GM18502 (cell line): ENCODE measurements around the gene SMAD2.
"Not testable (repeated sequence)": the region's sequence is repeated elsewhere in the genome, so short reads cannot be mapped to it uniquely, and the experiment has no call there.

ENCODE experiments used
- ATAC-seq: cut with Tn5 transposase; IDR thresholded peaks from one replicate; pipeline ENCODE4 v1.9.1; 2021; ENCODE audit warnings: mild to moderate bottlenecking; ENCODE audit not compliant: unreplicated experiment, poor library complexity

SMAD2 gene

GRCh38 chr18:47800756-47801155 is 129.7 kb downstream of the SMAD2 start:
- no peak for ATAC-seq

- ATAC-seq, result no peak
Observed at GRCh38 chr18:47800248-47800647, 130.2 kb downstream of the SMAD2 start.

GRCh38 chr18:47799376-47799775 is 131.1 kb downstream of the SMAD2 start:
- no peak for ATAC-seq

- ATAC-seq, result no peak
Observed at GRCh38 chr18:47798366-47798765, 132.1 kb downstream of the SMAD2 start.

GRCh38 chr18:47797126-47797525 is 133.3 kb downstream of the SMAD2 start:
- ATAC-seq, result no peak

- no peak for ATAC-seq
Observed at GRCh38 chr18:47795434-47795814, 135.0 kb downstream of the SMAD2 start.

GRCh38 chr18:47794725-47795433 is 135.6 kb downstream of the SMAD2 start:
- no peak for ATAC-seq

- ATAC-seq, result no peak
Observed at GRCh38 chr18:47793609-47794008, 136.8 kb downstream of the SMAD2 start.

- no peak for ATAC-seq
Observed at GRCh38 chr18:47791461-47791985, 138.9 kb downstream of the SMAD2 start.

- no peak for ATAC-seq
Observed at GRCh38 chr18:47790036-47790435, 140.4 kb downstream of the SMAD2 start.

GRCh38 chr18:47788621-47789020 is 141.8 kb downstream of the SMAD2 start:
- ATAC-seq, result no peak

- no peak for ATAC-seq
Observed at GRCh38 chr18:47781561-47781960, 148.9 kb downstream of the SMAD2 start.

- no peak for ATAC-seq
Observed at GRCh38 chr18:47780011-47780725, 150.3 kb downstream of the SMAD2 start.

- no peak for ATAC-seq
Observed at GRCh38 chr18:47779381-47779780, 151.1 kb downstream of the SMAD2 start.

GRCh38 chr18:47777626-47778025 is 152.8 kb downstream of the SMAD2 start:
- ATAC-seq, result no peak

- ATAC-seq, result no peak
Observed at GRCh38 chr18:47775961-47776360, 154.5 kb downstream of the SMAD2 start.

GRCh38 chr18:47773931-47774330 is 156.5 kb downstream of the SMAD2 start:
- ATAC-seq, result no peak

GRCh38 chr18:47772374-47773248 is 157.8 kb downstream of the SMAD2 start:
- no peak for ATAC-seq

GRCh38 chr18:47771922-47772321 is 158.5 kb downstream of the SMAD2 start:
- no peak for ATAC-seq

- ATAC-seq, result no peak
Observed at GRCh38 chr18:47767699-47768098, 162.8 kb downstream of the SMAD2 start.

GRCh38 chr18:47767198-47767597 is 163.3 kb downstream of the SMAD2 start:
- not testable (repeated sequence) for ATAC-seq
